Ovary (tissue), 9 donors: Measurements from ENCODE around the gene TNFAIP3. TPM values are rescaled to one million over a fixed set of nuclear protein-coding genes. Genes with fewer than 3 reads are reported as not detected.
A peak's percentile ranks its signal among the peaks of the same experiment; 100 is the strongest.

ENCODE experiments used
- DNase-seq, 5 donors: peaks; one replicate each; pipeline ENCODE4 v3.0.0-alpha.2; 2019 to 2020
- H3K27ac ChIP-seq, 2 donors: fragments of 200-600 bp; one replicate each; pipeline versions ENCODE4 v1.5.1 to v1.8.0; 2019 to 2022
- H3K27me3 ChIP-seq: fragments of 200-600 bp; one replicate; pipeline ENCODE4 v1.8.0; 2022
- H3K36me3 ChIP-seq: fragments of 200-600 bp; sonication (generic); one replicate; pipeline ENCODE4 v1.5.1; 2019
- H3K4me1 ChIP-seq: one replicate; pipeline ENCODE4 v1.8.1; 2013; ENCODE audit warnings: mild to moderate bottlenecking, moderate library complexity; ENCODE audit not compliant: insufficient read depth
- H3K4me3 ChIP-seq: fragments of 200-600 bp; sonication (generic); one replicate; pipeline ENCODE4 v1.5.1; 2017
- H3K9me3 ChIP-seq, 2 donors: fragments of 200-600 bp in 1 of 2; sonication (generic) in 1 of 2; one replicate each; pipeline versions ENCODE4 v1.5.1 to v1.8.1; 2013 to 2019; ENCODE audit warnings: mild to moderate bottlenecking in 1 of 2, moderate library complexity in 1 of 2
- EP300 ChIP-seq: sonication (generic); formaldehyde crosslinking; IDR thresholded peaks from one replicate; pipeline ENCODE4 v1.6.1; 2017; ENCODE audit warnings: antibody characterized with exemption
- POLR2A ChIP-seq: fragments of 450-650 bp; IDR thresholded peaks from one replicate; pipeline ENCODE4 v1.6.1; 2017; ENCODE audit warnings: antibody characterized with exemption, mild to moderate bottlenecking, moderate library complexity
- WGBS, 3 donors: extraction: QIAGEN DNeasy Blood & Tissue Kit in 1 of 3; methylation state at CpG; one replicate each; pipeline versions ENCODE4 v1.1.5 to v1.1.7; 2013 to 2017; 5-methylcytosine and 5-hydroxymethylcytosine counted together
- intact Hi-C, 4 donors: fragments of 100-400 bp; cut with DNase I; formaldehyde crosslinking; loops; one replicate each; pipeline versions ENCODE4 v1.11.0 to v1.15.1; 2022 to 2023
- polyA plus RNA-seq, 2 donors: library from polyadenylated mRNA; stranded (reverse); fragments of 200-250 nt in 1 of 2; fragments of 350-450 nt in 1 of 2; fragmentation: Illumina TruSeq in 1 of 2; extraction: RNeasy Lipid Tissue Mini Kit (QIAGEN cat#74804) in 1 of 2; gene quantifications; one replicate each; pipeline ENCODE4 v1.2.3, GENCODE V29; 2013 to 2014
- total RNA-seq, 7 donors: library from RNA; depleted of rRNA in 2 of 7; stranded (reverse); fragments of >200 nt in 2 of 7; fragmentation: NEBNext Ultra II Directional in 3 of 7; extraction: Animal tissue kit (Norgen Biotek cat#: 25700) in 3 of 7; gene quantifications; one replicate each; pipeline versions ENCODE4 v1.1.0 to v1.2.4, GENCODE V29; 2016 to 2023
- TF ChIP-seq, protein P1 (sequence below), 3 donors: fragments of 450-650 bp in 2 of 3; fragments of 200-600 bp in 1 of 3; IDR thresholded peaks; one replicate each; pipeline versions ENCODE4 v1.5.1 to v1.8.0; 2016 to 2022; ENCODE audit warnings: antibody characterized with exemption in 3 of 3, mild to moderate bottlenecking in 1 of 3
- donor health status: DM: no; HTN: no; CAD: no; lungs with moderate emphysema.
- donor health status: DM: no; HTN: no; CAD: no.
- donor health status: Bipolar disorder and iron deficiency.
- donor health status: DM: yes; HTN: yes; CAD: no.
- donor health status: DM: no; HTN: no; CAD: no.
- donor health status: DM: yes; HTN: yes; CAD: no.

TNFAIP3 gene
- total and polyA plus RNA-seq, 9 donors = 35.4 to 206 (median 96.6) TPM

DNA sequence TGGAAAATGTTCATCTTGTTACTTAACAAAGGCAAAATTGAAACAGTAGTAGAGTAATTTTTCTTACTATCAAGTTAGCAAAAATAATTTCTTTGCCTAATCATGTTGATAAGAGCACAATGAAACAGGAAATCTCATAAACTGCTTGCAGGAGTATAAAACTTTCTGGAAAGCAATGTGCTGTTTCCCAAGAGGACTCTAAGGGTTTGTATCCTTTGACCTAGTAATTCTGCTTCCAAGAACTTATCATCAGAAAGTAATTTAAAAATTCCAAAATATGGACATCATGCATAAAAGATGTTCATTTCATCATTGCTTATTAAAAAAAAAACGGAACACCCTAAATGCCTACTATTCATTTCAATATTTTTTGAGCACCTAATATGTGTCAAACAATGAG lies 46.1 kb upstream of the TNFAIP3 start:
- H3K4me3 ChIP-seq = no peak overlapping the region
- TF ChIP-seq, protein P1, sequence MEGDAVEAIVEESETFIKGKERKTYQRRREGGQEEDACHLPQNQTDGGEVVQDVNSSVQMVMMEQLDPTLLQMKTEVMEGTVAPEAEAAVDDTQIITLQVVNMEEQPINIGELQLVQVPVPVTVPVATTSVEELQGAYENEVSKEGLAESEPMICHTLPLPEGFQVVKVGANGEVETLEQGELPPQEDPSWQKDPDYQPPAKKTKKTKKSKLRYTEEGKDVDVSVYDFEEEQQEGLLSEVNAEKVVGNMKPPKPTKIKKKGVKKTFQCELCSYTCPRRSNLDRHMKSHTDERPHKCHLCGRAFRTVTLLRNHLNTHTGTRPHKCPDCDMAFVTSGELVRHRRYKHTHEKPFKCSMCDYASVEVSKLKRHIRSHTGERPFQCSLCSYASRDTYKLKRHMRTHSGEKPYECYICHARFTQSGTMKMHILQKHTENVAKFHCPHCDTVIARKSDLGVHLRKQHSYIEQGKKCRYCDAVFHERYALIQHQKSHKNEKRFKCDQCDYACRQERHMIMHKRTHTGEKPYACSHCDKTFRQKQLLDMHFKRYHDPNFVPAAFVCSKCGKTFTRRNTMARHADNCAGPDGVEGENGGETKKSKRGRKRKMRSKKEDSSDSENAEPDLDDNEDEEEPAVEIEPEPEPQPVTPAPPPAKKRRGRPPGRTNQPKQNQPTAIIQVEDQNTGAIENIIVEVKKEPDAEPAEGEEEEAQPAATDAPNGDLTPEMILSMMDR (IDR thresholded peaks at IDR 0.05) = no peak
- 8 to 11% (median 9%) methylated on average over 1 of the region's 1 CpG for WGBS, 3 donors
- H3K27me3 ChIP-seq = no peaks in the 10 kb centered on the region
- intact Hi-C loops = loop anchor here in 1 of 4 donors (5.0 kb wide), 1 partner anchor 46 kb away; the partner anchor contains the start of gene TNFAIP3
- no peak for DNase-seq
- H3K4me1 ChIP-seq = peaks cover 12% of the 10 kb centered on the region
- no peak overlapping the region for H3K27ac ChIP-seq
- no peaks in the 10 kb centered on the region for H3K9me3 ChIP-seq
- no peaks in the 10 kb centered on the region for H3K36me3 ChIP-seq

DNA sequence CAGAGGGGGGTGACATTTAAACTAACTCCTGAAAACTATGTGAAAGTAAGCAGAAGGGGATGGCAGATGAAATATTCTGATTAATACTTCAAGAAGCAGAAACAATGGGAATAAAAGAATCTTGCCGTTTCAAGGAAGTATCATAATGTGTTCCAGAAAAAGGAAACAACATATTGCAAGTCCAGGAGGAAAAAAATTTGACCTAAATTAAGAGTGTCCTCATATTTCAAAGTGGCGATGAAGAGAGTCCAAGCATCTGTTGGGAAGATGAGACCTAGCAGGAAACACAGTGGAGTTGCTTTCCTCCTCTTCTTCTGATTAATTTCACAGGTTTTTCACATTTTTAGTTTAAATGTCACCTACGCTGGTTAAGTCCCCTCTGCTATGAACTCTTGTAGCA lies 45.6 kb upstream of the TNFAIP3 start:
- H3K36me3 ChIP-seq = no peaks in the 10 kb centered on the region
- H3K27me3 ChIP-seq = no peaks in the 10 kb centered on the region
- intact Hi-C loops = loop anchor here in 1 of 4 donors (5.0 kb wide), 1 partner anchor 46 kb away; the partner anchor contains the start of gene TNFAIP3
- peaks cover 12% of the 10 kb centered on the region for H3K4me1 ChIP-seq
- H3K9me3 ChIP-seq = no peaks in the 10 kb centered on the region
- no peak overlapping the region for H3K27ac ChIP-seq
- H3K4me3 ChIP-seq = no peak overlapping the region
- no peak for DNase-seq
- TF ChIP-seq, protein P1 (IDR thresholded peaks at IDR 0.05) = no peak
- no peak for TF ChIP-seq POLR2A
- no peak for TF ChIP-seq EP300
- 55 to 61% (median 59%) methylated on average over 3 of the region's 3 CpGs for WGBS, 3 donors

DNA sequence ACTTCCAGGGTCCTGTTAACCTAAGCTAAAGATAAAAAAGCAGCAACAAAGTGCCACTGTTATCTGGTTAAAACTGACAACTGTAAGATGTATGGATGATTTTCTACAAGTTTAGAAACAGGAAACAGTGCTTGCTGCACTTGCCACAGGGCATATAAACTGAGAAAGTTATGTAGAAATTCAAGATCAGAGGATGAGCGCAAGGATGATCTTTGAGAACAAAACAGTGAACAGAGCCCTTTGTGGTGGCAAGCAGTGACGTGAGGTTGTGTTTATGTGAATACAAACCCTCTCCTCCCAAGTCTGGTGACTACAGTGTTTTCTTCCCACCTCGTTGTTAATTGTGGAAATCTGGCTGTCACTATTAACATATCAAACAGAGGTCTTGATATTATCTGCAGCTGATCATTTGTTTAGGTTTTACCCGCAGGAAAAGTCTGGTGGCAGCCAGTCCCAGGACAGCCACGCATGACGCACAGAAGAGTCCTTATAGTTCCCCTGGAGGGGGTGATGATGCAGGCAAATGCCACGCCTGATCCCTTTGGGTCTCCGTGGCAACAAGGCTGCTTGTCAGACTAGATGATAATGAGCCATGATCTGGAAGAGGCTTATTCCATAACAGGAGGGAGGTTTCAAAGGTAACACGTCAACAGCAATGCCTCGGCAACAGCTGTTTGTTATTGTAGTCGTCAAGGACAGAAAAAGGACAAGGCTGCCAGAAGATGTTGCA lies 43.1 kb upstream of the TNFAIP3 start:
- TF ChIP-seq, protein P1 (IDR thresholded peaks at IDR 0.05) = no peak
- TF ChIP-seq POLR2A (no peak), EP300 (no peak)
- peak; percentile 45 to 76 (median 52) for DNase-seq

DNA sequence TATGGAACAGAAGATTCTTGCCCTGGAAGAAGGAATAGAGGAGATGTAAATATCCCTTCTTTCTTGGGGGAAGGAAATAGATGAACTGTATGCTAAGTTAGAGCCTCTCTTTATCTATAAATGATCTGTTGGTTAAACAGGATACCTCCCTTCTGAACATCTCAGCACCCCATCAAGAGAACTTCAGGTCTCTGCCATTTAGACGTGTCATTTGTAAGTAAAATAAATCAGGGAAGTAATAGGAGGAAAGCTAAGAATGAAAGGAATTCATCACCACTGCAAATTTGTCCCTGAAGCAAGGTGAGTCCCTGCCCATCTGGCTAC lies 42.5 kb upstream of the TNFAIP3 start:
- DNase-seq = no peak
- H3K4me3 ChIP-seq = no peak overlapping the region
- H3K27ac ChIP-seq = peak overlapping the region; percentile 23 to 62
- H3K27me3 ChIP-seq = no peaks in the 10 kb centered on the region
- intact Hi-C loops = loop anchor here in 1 of 4 donors (5.0 kb wide), 1 partner anchor 43 kb away; the partner anchor contains the start of gene TNFAIP3
- 50 to 63% (median 58%) methylated on average over 1 of the region's 1 CpG for WGBS, 3 donors
- H3K36me3 ChIP-seq = no peaks in the 10 kb centered on the region
- H3K9me3 ChIP-seq = no peaks in the 10 kb centered on the region
- H3K4me1 ChIP-seq = peaks cover 12% of the 10 kb centered on the region
- no peak for TF ChIP-seq POLR2A
- TF ChIP-seq, protein P1 (IDR thresholded peaks at IDR 0.05) = no peak
- TF ChIP-seq EP300 = no peak

More for the DNA sequence above, 43.1 kb upstream of the TNFAIP3 start:
- H3K27me3 ChIP-seq = no peaks in the 10 kb centered on the region
- H3K4me3 ChIP-seq = no peak overlapping the region
- peak overlapping the region; percentile 23 to 62 for H3K27ac ChIP-seq
- H3K4me1 ChIP-seq = peaks cover 12% of the 10 kb centered on the region
- 14 to 27% (median 17%) methylated on average over 11 of the region's 11 CpGs for WGBS, 3 donors
- intact Hi-C loops = loop anchor here in 1 of 4 donors (5.0 kb wide), 1 partner anchor 43 kb away; the partner anchor contains the start of gene TNFAIP3
- H3K9me3 ChIP-seq = no peaks in the 10 kb centered on the region
- H3K36me3 ChIP-seq = no peaks in the 10 kb centered on the region
